Smooth muscle cell (in vitro differentiated cells): ENCODE data around the gene MYOG. TPM values are rescaled to one million over a fixed set of nuclear protein-coding genes. Genes with fewer than 3 reads are reported as not detected.

Experiments used
- DNase-seq: peaks from one replicate; lab custom pipeline; 2025; ENCODE audit not compliant: unreplicated experiment; lab: John Stamatoyannopoulos, UW
- H2AFZ ChIP-seq: fragments of 200-600 bp; sonication (generic); 2 replicates; pipeline ENCODE4 v1.6.0; 2016; ENCODE audit warnings: antibody characterized with exemption, low read depth, mild to moderate bottlenecking
- H3F3A ChIP-seq: fragments of 200-600 bp; sonication (generic); 2 replicates; pipeline ENCODE4 v1.6.0; 2017; ENCODE audit warnings: antibody characterized with exemption, low read depth
- H3K27ac ChIP-seq: fragments of 200-600 bp; sonication (generic); 2 replicates; pipeline ENCODE4 v1.5.1; 2016; ENCODE audit warnings: low read depth, mild to moderate bottlenecking
- H3K27me3 ChIP-seq: fragments of 200-600 bp; sonication (generic); 2 replicates; pipeline ENCODE4 v1.6.1; 2016; ENCODE audit warnings: low read depth, mild to moderate bottlenecking
- H3K36me3 ChIP-seq: fragments of 200-600 bp; sonication (generic); 2 replicates; pipeline ENCODE4 v1.5.1; 2016; ENCODE audit warnings: low read depth
- H3K4me1 ChIP-seq: fragments of 200-600 bp; sonication (generic); 2 replicates; pipeline ENCODE4 v1.5.1; 2016; ENCODE audit warnings: low read depth
- H3K4me2 ChIP-seq: fragments of 200-600 bp; sonication (generic); 2 replicates; pipeline ENCODE4 v1.6.0; 2016; ENCODE audit warnings: mild to moderate bottlenecking
- H3K4me3 ChIP-seq: fragments of 200-600 bp; sonication (generic); 2 replicates; pipeline ENCODE4 v1.5.1; 2016; ENCODE audit warnings: mild to moderate bottlenecking
- H3K79me2 ChIP-seq: fragments of 200-600 bp; sonication (generic); 2 replicates; pipeline ENCODE4 v1.6.0; 2016; ENCODE audit warnings: low read depth, mild to moderate bottlenecking
- H3K9ac ChIP-seq: fragments of 200-600 bp; sonication (generic); 2 replicates; pipeline ENCODE4 v1.6.0; 2016; ENCODE audit warnings: low read depth
- H3K9me3 ChIP-seq: fragments of 200-600 bp; sonication (generic); replicated peaks from 2 replicates; pipeline ENCODE4 v1.5.1; 2016; ENCODE audit warnings: low read depth
- H4K20me1 ChIP-seq: fragments of 200-600 bp; sonication (generic); 2 replicates; pipeline ENCODE4 v1.6.0; 2016; ENCODE audit warnings: low read depth
- CTCF ChIP-seq: fragments of 200-600 bp; sonication (generic); IDR thresholded peaks from 2 replicates; pipeline ENCODE4 v1.5.1; 2017; ENCODE audit warnings: borderline replicate concordance, mild to moderate bottlenecking, antibody characterized with exemption; ENCODE audit not compliant: insufficient read depth, poor library complexity, severe bottlenecking
- WGBS: methylation state at CpG from one replicate; pipeline ENCODE4 v1.1.7; 2016; ENCODE audit warnings: low lambda C conversion rate; 5-methylcytosine and 5-hydroxymethylcytosine counted together
- polyA plus RNA-seq: library from polyadenylated mRNA; unstranded; fragments of >200 nt; fragmentation: Nextera tagmentation; extraction: Ambion mirVana; gene quantifications from 2 replicates; pipeline ENCODE4 v1.2.1, GENCODE V29; 2016
- total RNA-seq: library from RNA; depleted of rRNA; stranded (reverse); fragments of >200 nt; gene quantifications from 2 replicates; pipeline ENCODE4 v1.2.3, GENCODE V29; 2014

The MYOG gene
- total and polyA plus RNA-seq, 2 experiments from 2014 or later = not detected

- no peak for TF ChIP-seq CTCF
- Histone ChIP-seq H3K4me1 (no peaks in the 10 kb centered on the region), H3F3A (no peaks in the 10 kb centered on the region), H4K20me1 (no peaks in the 10 kb centered on the region), H3K79me2 (no peaks in the 10 kb centered on the region), H2AFZ (no peak overlapping the region), H3K36me3 (no peaks in the 10 kb centered on the region), H3K9ac (no peak overlapping the region), H3K4me2 (no peak overlapping the region), H3K27ac (no peak overlapping the region), H3K9me3 (no peaks in the 10 kb centered on the region), H3K27me3 (no peaks in the 10 kb centered on the region), H3K4me3 (no peak overlapping the region)
- WGBS = 93% methylated on average over 7 of the region's 7 CpGs
- DNase-seq = no peak
Observed at GRCh38 chr1:203089001-203089650, 3.3 kb upstream of the MYOG start.

GRCh38 chr1:203088441-203088840 is 2.6 kb upstream of the MYOG start:
- Histone ChIP-seq H3K27me3 (no peaks in the 10 kb centered on the region), H3K9ac (no peak overlapping the region), H3F3A (no peaks in the 10 kb centered on the region), H2AFZ (no peak overlapping the region), H3K4me1 (no peaks in the 10 kb centered on the region), H3K36me3 (no peaks in the 10 kb centered on the region), H3K27ac (no peak overlapping the region), H3K4me3 (no peak overlapping the region), H3K9me3 (no peaks in the 10 kb centered on the region), H3K4me2 (no peak overlapping the region), H3K79me2 (no peaks in the 10 kb centered on the region), H4K20me1 (no peaks in the 10 kb centered on the region)
- 94% methylated on average over 3 of the region's 3 CpGs for WGBS
- DNase-seq = no peak
- no peak for TF ChIP-seq CTCF

GRCh38 chr1:203086992-203087763 is 1.4 kb upstream of the MYOG start:
- Histone ChIP-seq H3K36me3 (no peaks in the 10 kb centered on the region), H3K9ac (no peak overlapping the region), H2AFZ (no peak overlapping the region), H4K20me1 (no peaks in the 10 kb centered on the region), H3K79me2 (no peaks in the 10 kb centered on the region), H3F3A (no peaks in the 10 kb centered on the region), H3K4me1 (no peaks in the 10 kb centered on the region), H3K4me2 (no peak overlapping the region), H3K27ac (no peak overlapping the region), H3K27me3 (no peaks in the 10 kb centered on the region), H3K9me3 (no peaks in the 10 kb centered on the region), H3K4me3 (no peak overlapping the region)
- no peak for DNase-seq
- 89% methylated on average over 11 of the region's 11 CpGs for WGBS
- TF ChIP-seq CTCF = no peak
